ENCODE data around the gene POP7.

DNA sequence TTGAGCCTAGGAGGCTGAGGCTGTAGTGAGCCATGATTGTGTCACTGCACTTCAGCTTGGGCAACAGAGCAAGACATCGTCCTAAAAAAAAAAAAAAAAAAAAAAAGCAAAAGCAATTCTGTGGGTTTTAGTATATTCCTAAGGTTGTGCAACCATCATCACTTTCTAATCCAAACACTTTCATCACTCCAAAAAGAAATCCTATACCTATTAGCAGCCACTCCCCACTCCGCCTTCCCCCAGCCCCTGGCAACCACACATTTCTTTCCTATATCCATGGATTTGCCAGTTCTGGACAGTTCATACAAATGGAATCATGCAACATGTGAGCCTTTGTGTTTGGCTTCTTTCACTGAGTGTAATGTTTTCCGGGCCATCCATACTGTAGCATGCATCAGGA is 47.8 kb downstream of the POP7 start:
- TF ChIP-seq, protein P1, sequence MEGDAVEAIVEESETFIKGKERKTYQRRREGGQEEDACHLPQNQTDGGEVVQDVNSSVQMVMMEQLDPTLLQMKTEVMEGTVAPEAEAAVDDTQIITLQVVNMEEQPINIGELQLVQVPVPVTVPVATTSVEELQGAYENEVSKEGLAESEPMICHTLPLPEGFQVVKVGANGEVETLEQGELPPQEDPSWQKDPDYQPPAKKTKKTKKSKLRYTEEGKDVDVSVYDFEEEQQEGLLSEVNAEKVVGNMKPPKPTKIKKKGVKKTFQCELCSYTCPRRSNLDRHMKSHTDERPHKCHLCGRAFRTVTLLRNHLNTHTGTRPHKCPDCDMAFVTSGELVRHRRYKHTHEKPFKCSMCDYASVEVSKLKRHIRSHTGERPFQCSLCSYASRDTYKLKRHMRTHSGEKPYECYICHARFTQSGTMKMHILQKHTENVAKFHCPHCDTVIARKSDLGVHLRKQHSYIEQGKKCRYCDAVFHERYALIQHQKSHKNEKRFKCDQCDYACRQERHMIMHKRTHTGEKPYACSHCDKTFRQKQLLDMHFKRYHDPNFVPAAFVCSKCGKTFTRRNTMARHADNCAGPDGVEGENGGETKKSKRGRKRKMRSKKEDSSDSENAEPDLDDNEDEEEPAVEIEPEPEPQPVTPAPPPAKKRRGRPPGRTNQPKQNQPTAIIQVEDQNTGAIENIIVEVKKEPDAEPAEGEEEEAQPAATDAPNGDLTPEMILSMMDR (IDR thresholded peaks at IDR 0.05): no peak
- no peak for TF ChIP-seq ZFX (IDR thresholded peaks at IDR 0.05; ENCODE audit: borderline replicate concordance)
